Tibial artery (tissue), 4 donors: ENCODE measurements around the gene LBHD2.

ENCODE experiments used
- DNase-seq, 2 donors: peaks; one replicate each; pipeline ENCODE4 v3.0.0-alpha.2; 2019
- H3K27ac ChIP-seq, 2 donors: fragments of 200-600 bp; sonication (generic) in 1 of 2; 1 replicate in 1 of 2; 2 replicates in 1 of 2; pipeline ENCODE4 v1.5.1; 2018 to 2019; ENCODE audit warnings: mild to moderate bottlenecking in 1 of 2
- H3K27me3 ChIP-seq, 2 donors: fragments of 200-600 bp; sonication (generic) in 1 of 2; one replicate each; pipeline versions ENCODE4 v1.5.1 to v1.6.0; 2016 to 2019
- H3K36me3 ChIP-seq, 3 donors: fragments of 200-600 bp; sonication (generic) in 2 of 3; one replicate each; pipeline ENCODE4 v1.5.1; 2016 to 2019; ENCODE audit warnings: mild to moderate bottlenecking in 2 of 3
- H3K4me1 ChIP-seq, 4 donors: fragments of 200-600 bp; sonication (generic) in 2 of 4; 1 replicate in 3 of 4; 2 replicates in 1 of 4; pipeline ENCODE4 v1.5.1; 2016 to 2019
- H3K4me3 ChIP-seq, 2 donors: fragments of 200-600 bp; sonication (generic) in 1 of 2; 1 replicate in 1 of 2; 2 replicates in 1 of 2; pipeline ENCODE4 v1.5.1; 2018 to 2019; ENCODE audit warnings: mild to moderate bottlenecking in 2 of 2
- H3K9me3 ChIP-seq, 3 donors: fragments of 200-600 bp; sonication (generic) in 1 of 3; one replicate each; pipeline ENCODE4 v1.5.1; 2016 to 2019
- CTCF ChIP-seq, 2 experiments: fragments of 200-600 bp in 1 of 2; fragments of 450-650 bp in 1 of 2; IDR thresholded peaks; one replicate each; pipeline ENCODE4 v1.5.1; 2017 to 2019; ENCODE audit warnings: antibody characterized with exemption in 2 of 2, mild to moderate bottlenecking in 1 of 2, moderate library complexity in 1 of 2
- intact Hi-C: fragments of 100-400 bp; cut with DNase I; formaldehyde crosslinking; loops from one replicate; pipeline ENCODE4 v1.15.0; 2023; ENCODE audit warnings: low total_unique reads

LBHD2 gene

GRCh38 chr14:103133210-103134140, 49.5 kb downstream of the LBHD2 start:
- no peak for DNase-seq
- H3K9me3 ChIP-seq, result no peaks in the 10 kb centered on the region
- peaks cover 0 to 37% (median 0%) of the 10 kb centered on the region in 4 donors for H3K4me1 ChIP-seq
- intact Hi-C loops, result no loop called here
- H3K4me3 ChIP-seq, result no peak overlapping the region
- H3K27me3 ChIP-seq, result peaks cover 0 to 31% of the 10 kb centered on the region in 2 donors
- H3K36me3 ChIP-seq, result peaks cover 0 to 38% (median 21%) of the 10 kb centered on the region in 3 donors
- no peak for TF ChIP-seq CTCF (IDR thresholded peaks at IDR 0.05)
- H3K27ac ChIP-seq, result no peak overlapping the region

- peaks cover 0 to 38% (median 21%) of the 10 kb centered on the region in 3 donors for H3K36me3 ChIP-seq
- DNase-seq, result no peak
- H3K4me3 ChIP-seq, result no peak overlapping the region
- H3K9me3 ChIP-seq, result no peaks in the 10 kb centered on the region
- H3K27me3 ChIP-seq, result peaks cover 0 to 31% of the 10 kb centered on the region in 2 donors
- TF ChIP-seq CTCF (IDR thresholded peaks at IDR 0.05), result no peak
- intact Hi-C loops, result no loop called here
- H3K4me1 ChIP-seq, result peaks cover 0 to 38% (median 0%) of the 10 kb centered on the region in 4 donors
- H3K27ac ChIP-seq, result no peak overlapping the region
Observed at GRCh38 chr14:103134405-103134804, 50.4 kb downstream of the LBHD2 start.

GRCh38 chr14:103134919-103135318, 50.9 kb downstream of the LBHD2 start:
- Histone ChIP-seq H3K27ac (no peak overlapping the region), H3K4me3 (no peak overlapping the region), H3K36me3 (peaks cover 0 to 38% (median 21%) of the 10 kb centered on the region in 3 donors), H3K4me1 (peaks cover 0 to 35% (median 0%) of the 10 kb centered on the region in 4 donors), H3K27me3 (peaks cover 0 to 29% of the 10 kb centered on the region in 2 donors), H3K9me3 (no peaks in the 10 kb centered on the region)
- TF ChIP-seq CTCF (IDR thresholded peaks at IDR 0.05), result no peak
- DNase-seq, result no peak
- intact Hi-C loops, result no loop called here

- TF ChIP-seq CTCF (IDR thresholded peaks at IDR 0.05), result no peak
- no peaks in the 10 kb centered on the region for H3K9me3 ChIP-seq
- peaks cover 0 to 38% (median 16%) of the 10 kb centered on the region in 3 donors for H3K36me3 ChIP-seq
- H3K27me3 ChIP-seq, result peaks cover 0 to 30% of the 10 kb centered on the region in 2 donors
- H3K4me3 ChIP-seq, result no peak overlapping the region
- H3K27ac ChIP-seq, result no peak overlapping the region
- H3K4me1 ChIP-seq, result peaks cover 0 to 28% (median 0%) of the 10 kb centered on the region in 4 donors
- intact Hi-C loops, result no loop called here
- peak in 1 of 2 donors; percentile 58 for DNase-seq
Observed at GRCh38 chr14:103135333-103136260, 51.6 kb downstream of the LBHD2 start.
